ENCODE data around the gene TSPAN18.

DNA sequence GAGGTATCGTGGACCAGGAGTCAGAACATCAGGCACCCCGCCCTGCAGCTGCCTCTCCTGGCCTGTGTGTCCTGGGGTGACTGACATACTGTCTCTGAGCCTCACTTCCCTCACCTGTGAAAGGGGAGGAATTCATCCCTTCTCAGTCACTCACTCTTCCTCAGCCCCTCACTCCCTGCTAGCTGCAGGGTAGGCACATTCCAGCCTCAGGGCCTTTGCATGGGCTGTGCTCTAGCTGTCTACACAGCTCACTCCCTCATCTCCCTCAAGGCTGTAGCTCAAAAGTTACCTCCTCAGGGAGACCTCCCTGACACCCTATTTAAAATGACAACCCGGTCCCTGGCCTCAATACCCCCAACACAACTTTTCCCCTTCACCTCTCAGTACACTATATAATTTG lies 221.4 kb downstream of the TSPAN18 start:
- TF ChIP-seq, protein P1, sequence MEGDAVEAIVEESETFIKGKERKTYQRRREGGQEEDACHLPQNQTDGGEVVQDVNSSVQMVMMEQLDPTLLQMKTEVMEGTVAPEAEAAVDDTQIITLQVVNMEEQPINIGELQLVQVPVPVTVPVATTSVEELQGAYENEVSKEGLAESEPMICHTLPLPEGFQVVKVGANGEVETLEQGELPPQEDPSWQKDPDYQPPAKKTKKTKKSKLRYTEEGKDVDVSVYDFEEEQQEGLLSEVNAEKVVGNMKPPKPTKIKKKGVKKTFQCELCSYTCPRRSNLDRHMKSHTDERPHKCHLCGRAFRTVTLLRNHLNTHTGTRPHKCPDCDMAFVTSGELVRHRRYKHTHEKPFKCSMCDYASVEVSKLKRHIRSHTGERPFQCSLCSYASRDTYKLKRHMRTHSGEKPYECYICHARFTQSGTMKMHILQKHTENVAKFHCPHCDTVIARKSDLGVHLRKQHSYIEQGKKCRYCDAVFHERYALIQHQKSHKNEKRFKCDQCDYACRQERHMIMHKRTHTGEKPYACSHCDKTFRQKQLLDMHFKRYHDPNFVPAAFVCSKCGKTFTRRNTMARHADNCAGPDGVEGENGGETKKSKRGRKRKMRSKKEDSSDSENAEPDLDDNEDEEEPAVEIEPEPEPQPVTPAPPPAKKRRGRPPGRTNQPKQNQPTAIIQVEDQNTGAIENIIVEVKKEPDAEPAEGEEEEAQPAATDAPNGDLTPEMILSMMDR (IDR thresholded peaks at IDR 0.05): no peak
- TF ChIP-seq POLR2A (IDR thresholded peaks at IDR 0.05): no peak

Data from thyroid gland (tissue), 4 donors.